ENCODE results near the gene KIF14. TPM values are rescaled to one million over a fixed set of nuclear protein-coding genes. Genes with fewer than 3 reads are reported as not detected.

Gene KIF14
- total RNA-seq, 1 experiment from 2014 or later, result 25.5 TPM

GRCh38 chr1:200547386-200547785 lies 73.2 kb downstream of the KIF14 start:
- Mint-ChIP-seq H3K9me3 (ENCODE audit: unreplicated experiment) (no peaks in the 10 kb centered on the region), H3K27ac (ENCODE audit: low read depth, unreplicated experiment) (no peak overlapping the region), H3K27me3 (ENCODE audit: insufficient read depth, unreplicated experiment) (no peaks in the 10 kb centered on the region), H3K4me1 (ENCODE audit: insufficient read depth, unreplicated experiment) (peaks cover 12% of the 10 kb centered on the region), H3K36me3 (ENCODE audit: insufficient read depth, unreplicated experiment) (no peaks in the 10 kb centered on the region), H3K4me3 (ENCODE audit: unreplicated experiment) (no peak overlapping the region)
- ChIA-PET CTCF (interaction anchor here (0.7 to 5.5 kb wide), 5 partner anchors 12 to 566 kb away, joined by 3 to 33 read pairs (median 5); no protein-coding TSS in a partner anchor), POLR2A (no interaction called here)
- no peak for DNase-seq (ENCODE audit: unreplicated experiment)
- TF ChIP-seq CTCF (IDR thresholded peaks at IDR 0.05; ENCODE audit: unreplicated experiment), result no peak
- intact Hi-C loops (cut with micrococcal nuclease), result no loop called here
- BruUV-seq (replicated peaks), result no TSS peak

- peak overlapping the region; percentile 4 for H3K27ac Mint-ChIP-seq (ENCODE audit: low read depth, unreplicated experiment)
- no TSS peak for BruUV-seq (replicated peaks)
- intact Hi-C loops (cut with micrococcal nuclease), result no loop called here
- no peaks in the 10 kb centered on the region for H3K36me3 Mint-ChIP-seq (ENCODE audit: insufficient read depth, unreplicated experiment)
- no peak overlapping the region for H3K4me3 Mint-ChIP-seq (ENCODE audit: unreplicated experiment)
- POLR2A ChIA-PET, result interaction anchor here (0.7 to 1.1 kb wide), 2 partner anchors 9 to 10 kb away, joined by 3 read pairs; no protein-coding TSS in a partner anchor
- CTCF ChIA-PET, result interaction anchor here (1.3 to 5.5 kb wide), 3 partner anchors 10 to 44 kb away, joined by 3 to 33 read pairs (median 8); no protein-coding TSS in a partner anchor
- no peaks in the 10 kb centered on the region for H3K9me3 Mint-ChIP-seq (ENCODE audit: unreplicated experiment)
- no peak for TF ChIP-seq CTCF (IDR thresholded peaks at IDR 0.05; ENCODE audit: unreplicated experiment)
- DNase-seq (ENCODE audit: unreplicated experiment), result no peak
- no peaks in the 10 kb centered on the region for H3K27me3 Mint-ChIP-seq (ENCODE audit: insufficient read depth, unreplicated experiment)
- peaks cover 16% of the 10 kb centered on the region for H3K4me1 Mint-ChIP-seq (ENCODE audit: insufficient read depth, unreplicated experiment)
Measured at GRCh38 chr1:200546577-200546976, 74.0 kb downstream of the KIF14 start.

GRCh38 chr1:200542162-200542561 lies 78.4 kb downstream of the KIF14 start:
- H3K4me3 Mint-ChIP-seq (ENCODE audit: unreplicated experiment), result no peak overlapping the region
- TF ChIP-seq CTCF (IDR thresholded peaks at IDR 0.05; ENCODE audit: unreplicated experiment), result no peak
- BruUV-seq (replicated peaks), result no TSS peak
- intact Hi-C loops (cut with micrococcal nuclease), result no loop called here
- no peaks in the 10 kb centered on the region for H3K27me3 Mint-ChIP-seq (ENCODE audit: insufficient read depth, unreplicated experiment)
- ChIA-PET CTCF (interaction anchor here (0.9 kb wide), 1 partner anchor 17 kb away, joined by 3 read pairs; no protein-coding TSS in a partner anchor), POLR2A (interaction anchor here (0.5 kb wide), 1 partner anchor 11 kb away, joined by 3 read pairs; no protein-coding TSS in a partner anchor)
- no peak overlapping the region for H3K27ac Mint-ChIP-seq (ENCODE audit: low read depth, unreplicated experiment)
- H3K9me3 Mint-ChIP-seq (ENCODE audit: unreplicated experiment), result no peaks in the 10 kb centered on the region
- peaks cover 6% of the 10 kb centered on the region for H3K4me1 Mint-ChIP-seq (ENCODE audit: insufficient read depth, unreplicated experiment)
- H3K36me3 Mint-ChIP-seq (ENCODE audit: insufficient read depth, unreplicated experiment), result no peaks in the 10 kb centered on the region
- DNase-seq (ENCODE audit: unreplicated experiment), result no peak

- intact Hi-C loops (cut with micrococcal nuclease), result no loop called here
- no TSS peak for BruUV-seq (replicated peaks)
- TF ChIP-seq CTCF (IDR thresholded peaks at IDR 0.05; ENCODE audit: unreplicated experiment), result no peak
- Mint-ChIP-seq H3K27me3 (ENCODE audit: insufficient read depth, unreplicated experiment) (no peaks in the 10 kb centered on the region), H3K9me3 (ENCODE audit: unreplicated experiment) (no peaks in the 10 kb centered on the region), H3K27ac (ENCODE audit: low read depth, unreplicated experiment) (no peak overlapping the region), H3K36me3 (ENCODE audit: insufficient read depth, unreplicated experiment) (no peaks in the 10 kb centered on the region), H3K4me1 (ENCODE audit: insufficient read depth, unreplicated experiment) (peaks cover 6% of the 10 kb centered on the region), H3K4me3 (ENCODE audit: unreplicated experiment) (no peak overlapping the region)
- POLR2A ChIA-PET, result interaction anchor here (1.2 kb wide), 1 partner anchor 10 kb away, joined by 4 read pairs; no protein-coding TSS in a partner anchor
- no peak for DNase-seq (ENCODE audit: unreplicated experiment)
- CTCF ChIA-PET, result interaction anchor here (0.6 to 1.1 kb wide), 2 partner anchors 19 to 432 kb away, joined by 3 to 4 read pairs; no protein-coding TSS in a partner anchor
Measured at GRCh38 chr1:200540281-200540680, 80.3 kb downstream of the KIF14 start.
